NOMO-1 (cell line): ENCODE data around the gene AMPH.

Experiments
- DNase-seq, 2 experiments: peaks; one replicate each; lab custom pipeline; 2025; ENCODE audit not compliant: unreplicated experiment in 2 of 2; lab: John Stamatoyannopoulos, UW

Gene AMPH

GRCh38 chr7:38630720-38631673 is at the start of gene AMPH:
Gene AMPH (minus strand): TSS chr7:38631373. CDS start chr7:38631351, 22 bp downstream.
- no peak for DNase-seq

DNA sequence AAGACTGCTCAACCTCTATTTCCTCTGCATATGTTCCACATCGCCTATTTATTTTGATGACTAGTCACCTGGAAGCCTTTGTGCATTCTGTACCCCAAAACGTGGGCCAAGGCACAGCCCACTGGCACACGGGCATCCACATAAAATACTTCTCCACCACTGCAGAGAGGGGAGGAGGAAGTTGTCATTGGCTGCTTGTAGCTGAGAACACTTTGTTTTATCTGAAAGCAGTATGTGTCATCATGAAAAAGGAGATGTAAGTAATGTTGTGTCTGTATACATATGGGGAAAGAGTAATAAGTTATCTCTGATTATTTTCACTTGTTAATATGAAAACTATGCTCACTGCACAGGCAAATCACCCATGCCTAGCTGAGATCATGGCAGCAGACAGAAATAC is 48.2 kb upstream of the AMPH start:
- no peak for DNase-seq

GRCh38 chr7:38678698-38679054 is 47.5 kb upstream of the AMPH start:
- no peak for DNase-seq

DNA sequence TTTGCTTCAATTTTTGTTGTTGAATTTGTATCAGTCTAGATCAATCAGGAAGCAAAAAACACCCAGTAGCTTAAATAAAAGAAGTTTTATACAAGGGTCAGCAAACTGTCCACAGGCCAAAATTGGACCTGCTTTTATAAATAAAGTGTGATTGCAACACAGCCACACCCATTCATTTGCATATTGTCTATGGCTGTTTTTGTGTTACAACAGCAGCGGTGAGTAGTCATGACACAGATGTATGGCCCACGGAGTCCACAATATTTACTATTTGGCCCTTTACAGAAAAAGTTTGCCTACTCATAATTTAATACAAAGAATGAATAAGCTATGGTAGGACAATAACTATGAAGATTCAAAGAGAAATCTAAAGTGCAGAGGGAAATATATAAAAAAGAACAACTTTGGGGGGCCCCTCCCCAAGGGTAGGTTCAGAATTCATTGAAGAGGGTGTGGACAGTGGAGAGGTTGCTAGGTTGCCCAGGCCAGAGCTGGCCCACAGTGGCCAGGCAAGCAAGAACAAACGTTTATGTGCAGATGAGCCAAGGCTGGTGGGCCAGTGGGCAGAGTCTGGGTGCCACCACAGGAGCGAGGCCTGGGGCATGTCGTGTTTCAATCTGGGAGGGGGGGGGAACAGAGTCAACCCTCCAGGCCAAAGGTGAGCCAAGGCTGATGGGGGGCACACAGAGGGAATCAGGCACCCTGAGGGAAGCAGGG is 47.0 kb upstream of the AMPH start:
- DNase-seq = no peak

GRCh38 chr7:38675494-38676106 is 44.4 kb upstream of the AMPH start:
- no peak for DNase-seq

GRCh38 chr7:38674513-38674912 is 43.3 kb upstream of the AMPH start:
- no peak for DNase-seq

GRCh38 chr7:38673795-38674194 is 42.6 kb upstream of the AMPH start:
- DNase-seq = no peak

DNA sequence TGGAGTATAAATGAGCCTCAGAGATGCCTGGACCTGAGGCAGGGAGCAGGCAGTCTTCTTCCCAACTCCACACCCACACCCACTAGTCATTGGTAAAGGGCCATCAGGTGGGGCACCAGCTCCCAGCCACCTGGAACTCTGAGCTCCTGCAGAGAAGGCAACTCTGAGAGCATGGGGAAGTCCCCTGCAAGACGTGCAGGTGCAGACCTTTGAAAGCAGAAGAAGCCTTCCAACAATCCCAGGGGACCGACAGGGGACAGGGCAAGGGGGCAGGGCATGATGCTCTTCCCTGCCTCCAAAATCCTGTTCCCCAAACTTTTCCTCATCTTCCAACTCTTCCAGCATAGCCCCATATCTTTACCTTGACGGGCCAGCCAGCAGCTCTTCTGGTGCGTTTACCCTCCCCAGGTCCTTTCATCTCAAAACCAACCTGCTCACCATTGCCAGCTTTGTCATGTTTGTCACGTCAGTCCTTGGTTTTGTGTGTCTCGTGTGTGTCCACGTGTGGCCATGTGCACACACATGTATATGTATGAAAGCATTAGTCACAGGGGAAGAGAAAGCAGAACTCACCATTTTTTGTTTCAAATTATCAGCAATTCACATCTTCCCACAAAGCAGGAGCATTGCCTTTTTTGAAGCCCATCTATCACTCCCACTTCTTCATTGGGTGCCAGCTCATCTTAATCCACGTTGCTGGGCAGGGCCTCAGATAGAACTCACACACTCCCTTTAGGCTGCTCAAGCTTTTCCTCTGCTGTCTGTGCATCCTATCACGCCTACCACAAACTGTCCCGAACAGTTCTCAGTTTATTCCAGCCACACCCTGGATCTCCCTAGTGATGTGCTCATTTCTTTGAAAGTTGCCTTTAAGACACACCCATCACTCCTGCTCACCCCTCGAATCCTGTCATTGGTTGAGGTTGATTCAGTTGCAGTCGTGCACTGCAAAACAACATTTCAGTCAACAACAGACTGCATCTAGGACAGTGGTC is 41.0 kb upstream of the AMPH start:
- DNase-seq = peak in 1 of 2 experiments; percentile 5

- no peak for DNase-seq
Measured at GRCh38 chr7:38669965-38670520, 38.9 kb upstream of the AMPH start.

DNA sequence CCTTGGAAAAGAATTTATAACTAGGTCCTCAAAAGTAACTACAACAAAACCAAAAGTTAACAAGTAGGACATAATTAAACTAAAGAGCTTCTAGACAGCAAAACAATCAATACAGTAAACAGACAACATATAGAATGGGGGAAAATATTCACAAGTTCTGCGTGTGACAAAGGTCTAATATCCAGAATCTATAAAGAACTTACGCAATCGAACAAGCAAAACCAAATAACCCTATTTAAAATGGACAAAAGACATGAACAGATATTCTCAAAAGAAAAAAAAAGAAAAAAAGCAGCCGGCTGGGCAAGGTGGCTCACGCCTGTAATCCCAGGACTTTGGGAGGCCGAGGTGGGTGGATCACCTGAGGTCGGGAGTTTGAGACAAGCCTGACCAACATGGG is 33.8 kb upstream of the AMPH start:
- no peak for DNase-seq

GRCh38 chr7:38660427-38661099 is 29.4 kb upstream of the AMPH start:
- peak; percentile 38 to 47 for DNase-seq

GRCh38 chr7:38659931-38660330 is 28.8 kb upstream of the AMPH start:
- DNase-seq = no peak

- no peak for DNase-seq
Measured at GRCh38 chr7:38658921-38659320, 27.7 kb upstream of the AMPH start.

- peak; percentile 17 to 64 for DNase-seq
Measured at GRCh38 chr7:38656968-38657367, 25.8 kb upstream of the AMPH start.

DNA sequence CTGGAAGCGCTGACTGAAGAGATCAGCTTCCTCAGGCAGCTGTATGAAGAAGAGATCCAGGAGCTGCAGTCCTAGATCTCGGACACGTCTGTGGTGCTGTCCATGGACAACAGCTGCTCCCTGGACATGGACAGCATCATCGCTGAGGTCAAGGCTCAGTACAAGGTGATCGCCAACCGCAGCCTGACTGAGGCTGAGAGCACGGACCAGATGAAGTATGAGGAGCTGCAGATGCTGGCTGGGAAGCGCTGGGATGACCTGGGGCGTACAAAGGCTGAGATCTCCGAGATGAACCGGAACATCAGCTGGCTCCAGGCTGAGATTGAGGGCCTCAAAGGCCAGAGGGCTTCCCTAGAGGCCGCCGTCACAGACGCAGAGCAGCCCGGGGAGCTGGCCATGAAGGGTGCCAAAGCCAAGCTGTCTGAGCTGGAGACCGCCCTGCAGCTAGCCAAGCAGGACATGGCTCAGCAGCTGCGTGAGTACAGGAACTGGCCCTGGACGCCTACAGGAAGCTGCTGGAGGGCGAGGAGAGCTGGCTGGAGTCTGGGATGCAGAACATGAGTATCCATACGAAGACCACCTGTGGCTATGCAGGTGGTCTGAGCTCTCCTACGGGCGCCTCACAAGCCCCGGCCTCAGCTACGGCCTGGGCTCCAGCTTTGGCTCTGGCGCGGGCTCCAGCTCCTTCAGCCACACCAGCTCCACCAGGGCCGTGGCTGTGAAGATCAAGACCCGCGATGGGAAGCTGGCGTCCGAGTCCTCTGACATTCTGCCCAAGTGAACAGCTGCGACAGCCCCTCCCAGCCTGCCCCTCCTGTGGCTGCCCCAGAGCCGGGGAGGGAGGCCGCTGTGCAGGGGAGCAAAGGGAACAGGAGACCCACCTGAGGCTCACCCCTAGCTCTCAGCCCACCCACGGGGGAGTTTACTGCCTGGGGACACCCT is 24.9 kb upstream of the AMPH start:
- no peak for DNase-seq

DNA sequence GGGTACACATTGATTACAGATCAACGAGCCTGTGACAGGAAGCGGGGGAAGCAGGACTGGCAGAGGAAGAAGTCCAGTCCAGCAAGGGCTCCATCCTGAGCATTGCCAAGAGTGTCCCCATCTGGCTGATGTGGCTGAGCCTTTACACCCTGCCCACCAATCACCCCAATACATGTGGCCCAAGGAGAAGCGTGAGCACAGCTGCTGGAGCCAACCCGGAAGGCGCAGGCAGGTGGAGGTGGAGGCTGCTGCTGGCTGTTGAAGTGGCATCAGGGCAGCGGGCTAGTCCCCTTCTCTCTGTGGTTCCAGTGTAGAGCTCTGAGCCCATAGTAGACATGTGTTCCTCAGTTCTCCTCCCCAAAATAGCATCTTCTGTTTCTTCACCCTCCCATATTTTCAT is 6.8 kb upstream of the AMPH start:
- DNase-seq = no peak

DNA sequence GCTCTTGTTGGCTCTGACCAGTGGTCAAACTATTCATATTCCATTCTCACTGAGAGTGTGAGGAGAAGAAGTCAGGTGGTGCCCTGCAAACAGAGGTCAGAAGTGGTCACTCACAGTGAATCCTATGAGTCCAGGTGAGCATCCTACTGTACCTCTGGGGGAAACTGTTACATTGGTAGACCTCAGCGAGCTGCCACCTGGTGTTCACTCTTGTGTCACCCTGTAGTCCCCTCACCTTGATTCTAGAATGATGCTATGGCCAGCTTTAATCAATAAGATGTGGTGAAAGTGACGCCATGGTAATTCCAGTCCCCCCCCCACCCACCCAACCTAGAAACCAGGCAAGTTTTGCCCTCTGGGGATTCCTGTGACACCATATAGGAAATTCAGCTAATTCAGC is 1.2 kb upstream of the AMPH start:
- DNase-seq = no peak
